ENCODE data around the gene ZNF444.

DNA sequence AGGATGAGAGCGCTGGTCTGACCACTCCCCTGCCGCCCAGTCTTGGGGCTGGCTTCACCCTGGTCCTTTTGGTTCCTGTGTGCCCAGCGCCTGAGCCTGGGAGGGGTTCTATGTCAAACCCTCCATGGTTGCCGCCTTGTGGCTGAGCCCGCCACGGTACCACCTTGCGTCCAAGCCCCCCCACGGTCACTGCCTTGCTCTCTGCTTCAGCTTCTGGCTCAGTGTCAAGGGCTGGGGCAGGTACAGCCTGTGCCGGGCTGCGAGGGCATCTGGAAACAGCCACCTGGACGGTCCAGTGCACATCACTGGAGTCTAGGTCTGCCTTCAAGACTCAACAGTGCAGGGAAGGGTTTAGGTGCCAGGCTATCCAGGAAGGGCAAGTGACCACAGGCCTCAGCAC lies 20.4 kb downstream of the ZNF444 start:
- TF ChIP-seq, protein P1, sequence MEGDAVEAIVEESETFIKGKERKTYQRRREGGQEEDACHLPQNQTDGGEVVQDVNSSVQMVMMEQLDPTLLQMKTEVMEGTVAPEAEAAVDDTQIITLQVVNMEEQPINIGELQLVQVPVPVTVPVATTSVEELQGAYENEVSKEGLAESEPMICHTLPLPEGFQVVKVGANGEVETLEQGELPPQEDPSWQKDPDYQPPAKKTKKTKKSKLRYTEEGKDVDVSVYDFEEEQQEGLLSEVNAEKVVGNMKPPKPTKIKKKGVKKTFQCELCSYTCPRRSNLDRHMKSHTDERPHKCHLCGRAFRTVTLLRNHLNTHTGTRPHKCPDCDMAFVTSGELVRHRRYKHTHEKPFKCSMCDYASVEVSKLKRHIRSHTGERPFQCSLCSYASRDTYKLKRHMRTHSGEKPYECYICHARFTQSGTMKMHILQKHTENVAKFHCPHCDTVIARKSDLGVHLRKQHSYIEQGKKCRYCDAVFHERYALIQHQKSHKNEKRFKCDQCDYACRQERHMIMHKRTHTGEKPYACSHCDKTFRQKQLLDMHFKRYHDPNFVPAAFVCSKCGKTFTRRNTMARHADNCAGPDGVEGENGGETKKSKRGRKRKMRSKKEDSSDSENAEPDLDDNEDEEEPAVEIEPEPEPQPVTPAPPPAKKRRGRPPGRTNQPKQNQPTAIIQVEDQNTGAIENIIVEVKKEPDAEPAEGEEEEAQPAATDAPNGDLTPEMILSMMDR (IDR thresholded peaks at IDR 0.05): no peak
- TF ChIP-seq BHLHE40 (IDR thresholded peaks at IDR 0.05; ENCODE audit: low read depth, low read length) (no peak), NR3C1 (IDR thresholded peaks at IDR 0.05) (no peak), JUN (IDR thresholded peaks at IDR 0.05) (no peak), JUNB (IDR thresholded peaks at IDR 0.05) (no peak), FOXS1 (CRISPR knock-in tag; IDR thresholded peaks at IDR 0.05) (no peak), RFX5 (IDR thresholded peaks at IDR 0.05) (no peak), POLR2A (IDR thresholded peaks at IDR 0.05; ENCODE audit: low read length) (no peak), EP300 (IDR thresholded peaks at IDR 0.05) (no peak), REST (IDR thresholded peaks at IDR 0.05) (no peak), CBX2 (IDR thresholded peaks at IDR 0.05; ENCODE audit: borderline replicate concordance, low read depth) (no peak), HDAC2 (IDR thresholded peaks at IDR 0.05) (no peak)
- TF ChIP-seq, protein P2, sequence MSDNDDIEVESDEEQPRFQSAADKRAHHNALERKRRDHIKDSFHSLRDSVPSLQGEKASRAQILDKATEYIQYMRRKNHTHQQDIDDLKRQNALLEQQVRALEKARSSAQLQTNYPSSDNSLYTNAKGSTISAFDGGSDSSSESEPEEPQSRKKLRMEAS (IDR thresholded peaks at IDR 0.05): no peak

Data from A549 (cell line).